Vagina (tissue), 2 donors: ENCODE results near the gene SLFN13. TPM values are rescaled to one million over a fixed set of nuclear protein-coding genes. Genes with fewer than 3 reads are reported as not detected.

Experiments used
- DNase-seq, 2 donors: peaks; one replicate each; pipeline ENCODE4 v3.0.0-alpha.2; 2017; ENCODE audit errors: extremely low spot score in 2 of 2
- H3K27ac ChIP-seq: fragments of 200-600 bp; sonication (generic); one replicate; pipeline ENCODE4 v1.5.1; 2019
- H3K27me3 ChIP-seq: fragments of 200-600 bp; sonication (generic); one replicate; pipeline ENCODE4 v1.5.1; 2019
- H3K36me3 ChIP-seq, 2 donors: fragments of 200-600 bp; sonication (generic); one replicate each; pipeline ENCODE4 v1.5.1; 2017 to 2019
- H3K4me1 ChIP-seq: fragments of 200-600 bp; sonication (generic); one replicate; pipeline ENCODE4 v1.5.1; 2019
- H3K4me3 ChIP-seq, 2 donors: fragments of 200-600 bp; sonication (generic); 1 replicate in 1 of 2; 2 replicates in 1 of 2; pipeline ENCODE4 v1.5.1; 2016 to 2019
- H3K9me3 ChIP-seq: fragments of 200-600 bp; sonication (generic); one replicate; pipeline ENCODE4 v1.5.1; 2019
- POLR2A ChIP-seq, 2 donors: fragments of 450-650 bp; IDR thresholded peaks; one replicate each; pipeline ENCODE4 v1.6.1; 2017; ENCODE audit warnings: antibody characterized with exemption in 2 of 2, mild to moderate bottlenecking in 2 of 2, moderate library complexity in 2 of 2
- POLR2AphosphoS5 ChIP-seq, 2 donors: sonication (generic); formaldehyde crosslinking; IDR thresholded peaks; one replicate each; pipeline ENCODE4 v1.9.0; 2017; ENCODE audit warnings: antibody characterized with exemption in 2 of 2, mild to moderate bottlenecking in 2 of 2, low read depth in 1 of 2; ENCODE audit not compliant: insufficient read depth in 1 of 2
- intact Hi-C: fragments of 100-400 bp; cut with DNase I; formaldehyde crosslinking; loops from one replicate; pipeline ENCODE4 v1.15.1; 2023
- total RNA-seq: library from RNA; depleted of rRNA; stranded (reverse); fragments of >200 nt; gene quantifications from one replicate; pipeline ENCODE4 v1.2.3, GENCODE V29; 2016
- TF ChIP-seq, protein P1 (sequence below), 3 experiments: fragments of 450-650 bp in 2 of 3; fragments of 200-600 bp in 1 of 3; sonication (generic) in 1 of 3; IDR thresholded peaks; one replicate each; pipeline ENCODE4 v1.5.1; 2017 to 2019; ENCODE audit warnings: antibody characterized with exemption in 3 of 3, mild to moderate bottlenecking in 2 of 3, moderate library complexity in 2 of 3

The SLFN13 gene
- total RNA-seq, 1 donor from 2014 or later: 6.9 TPM

DNA sequence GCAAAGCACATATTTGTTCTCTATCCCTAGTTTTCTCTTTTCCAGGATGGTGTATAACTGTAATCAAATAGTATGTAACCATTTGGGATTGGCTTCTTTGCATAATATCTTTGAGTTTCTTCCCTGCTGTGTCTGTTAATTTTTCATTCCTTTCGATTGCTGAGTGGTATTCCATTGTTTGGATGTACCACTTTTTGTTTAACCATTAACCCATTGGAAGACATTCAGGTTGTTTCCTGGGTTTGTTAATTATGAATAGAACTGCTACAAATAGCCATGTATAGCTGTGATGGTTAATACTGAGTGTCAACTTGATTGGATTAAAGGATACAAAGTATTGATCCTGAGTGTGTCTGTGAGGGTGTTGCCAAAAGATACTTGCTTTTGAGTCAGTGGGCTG is 4.6 kb upstream of the SLFN13 start:
- no peaks in the 10 kb centered on the region for H3K27me3 ChIP-seq
- H3K9me3 ChIP-seq: no peaks in the 10 kb centered on the region
- peaks cover 16% of the 10 kb centered on the region for H3K4me1 ChIP-seq
- H3K4me3 ChIP-seq: no peak overlapping the region
- no peak overlapping the region for H3K27ac ChIP-seq
- intact Hi-C loops: no loop called here
- H3K36me3 ChIP-seq: no peaks in the 10 kb centered on the region
- TF ChIP-seq POLR2AphosphoS5 (IDR thresholded peaks at IDR 0.05; ENCODE audit: insufficient read depth in 1 of 2, low read depth in 1 of 2) (no peak), POLR2A (IDR thresholded peaks at IDR 0.05) (no peak)
- TF ChIP-seq, protein P1, sequence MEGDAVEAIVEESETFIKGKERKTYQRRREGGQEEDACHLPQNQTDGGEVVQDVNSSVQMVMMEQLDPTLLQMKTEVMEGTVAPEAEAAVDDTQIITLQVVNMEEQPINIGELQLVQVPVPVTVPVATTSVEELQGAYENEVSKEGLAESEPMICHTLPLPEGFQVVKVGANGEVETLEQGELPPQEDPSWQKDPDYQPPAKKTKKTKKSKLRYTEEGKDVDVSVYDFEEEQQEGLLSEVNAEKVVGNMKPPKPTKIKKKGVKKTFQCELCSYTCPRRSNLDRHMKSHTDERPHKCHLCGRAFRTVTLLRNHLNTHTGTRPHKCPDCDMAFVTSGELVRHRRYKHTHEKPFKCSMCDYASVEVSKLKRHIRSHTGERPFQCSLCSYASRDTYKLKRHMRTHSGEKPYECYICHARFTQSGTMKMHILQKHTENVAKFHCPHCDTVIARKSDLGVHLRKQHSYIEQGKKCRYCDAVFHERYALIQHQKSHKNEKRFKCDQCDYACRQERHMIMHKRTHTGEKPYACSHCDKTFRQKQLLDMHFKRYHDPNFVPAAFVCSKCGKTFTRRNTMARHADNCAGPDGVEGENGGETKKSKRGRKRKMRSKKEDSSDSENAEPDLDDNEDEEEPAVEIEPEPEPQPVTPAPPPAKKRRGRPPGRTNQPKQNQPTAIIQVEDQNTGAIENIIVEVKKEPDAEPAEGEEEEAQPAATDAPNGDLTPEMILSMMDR (IDR thresholded peaks at IDR 0.05): no peak
- no peak for DNase-seq

DNA sequence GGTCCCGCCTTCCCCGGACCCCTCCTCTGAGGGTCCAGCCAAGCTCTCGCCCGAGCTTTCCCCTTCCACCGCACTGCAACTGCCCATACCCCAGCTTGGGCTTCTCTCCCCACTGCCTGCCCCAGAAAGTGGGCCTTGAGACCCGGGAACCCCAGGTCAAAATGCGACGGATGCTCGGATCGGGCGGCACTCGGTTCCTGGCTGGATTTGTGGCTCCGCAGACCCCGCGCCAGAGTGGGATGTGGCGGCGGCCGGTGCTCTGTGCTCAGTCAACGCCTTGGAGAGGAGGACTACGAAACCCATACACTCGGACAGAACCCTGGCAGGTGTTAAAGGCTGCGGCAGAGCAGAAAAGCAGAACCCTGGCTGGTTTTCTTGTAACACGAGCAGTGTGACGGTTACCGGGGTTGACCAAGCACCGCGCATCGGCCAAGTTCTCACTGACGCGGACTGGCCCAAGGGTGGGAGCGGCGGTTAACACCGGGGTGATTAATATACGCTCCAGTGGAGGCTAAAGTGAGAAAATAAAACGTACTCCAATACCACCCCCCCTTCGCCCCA is 885 bp upstream of the SLFN13 start:
- TF ChIP-seq POLR2AphosphoS5 (IDR thresholded peaks at IDR 0.05; ENCODE audit: insufficient read depth in 1 of 2, low read depth in 1 of 2) (no peak), POLR2A (IDR thresholded peaks at IDR 0.05) (no peak)
- TF ChIP-seq, protein P1 (IDR thresholded peaks at IDR 0.05): no peak
- peaks cover 20% of the 10 kb centered on the region for H3K4me1 ChIP-seq
- no peak overlapping the region for H3K27ac ChIP-seq
- H3K36me3 ChIP-seq: no peaks in the 10 kb centered on the region
- intact Hi-C loops: loop anchor here (10.0 kb wide), 1 partner anchor 85 kb away; no protein-coding TSS in a partner anchor
- no peaks in the 10 kb centered on the region for H3K27me3 ChIP-seq
- no peak for DNase-seq
- H3K9me3 ChIP-seq: no peaks in the 10 kb centered on the region
- peak overlapping the region; percentile 35 to 57 for H3K4me3 ChIP-seq

DNA sequence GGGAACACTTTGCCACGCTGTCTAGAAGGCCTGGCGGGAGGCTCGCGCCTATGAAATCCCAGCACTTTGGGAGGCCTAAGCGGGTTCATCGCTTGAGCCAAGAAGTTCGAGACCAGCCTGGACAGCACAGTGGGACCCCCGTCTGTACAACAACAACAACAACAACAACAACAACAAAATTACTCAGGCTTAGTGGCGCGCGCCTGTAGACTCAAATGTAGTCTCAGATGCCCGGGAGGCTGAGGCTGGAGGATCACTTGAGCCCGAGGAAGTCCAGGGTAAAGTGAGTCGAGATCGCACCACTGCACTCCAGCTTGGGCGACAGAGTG is 297 bp upstream of the SLFN13 start:
- intact Hi-C loops: loop anchor here (10.0 kb wide), 1 partner anchor 84 kb away; no protein-coding TSS in a partner anchor
- DNase-seq: no peak
- TF ChIP-seq POLR2AphosphoS5 (IDR thresholded peaks at IDR 0.05; ENCODE audit: insufficient read depth in 1 of 2, low read depth in 1 of 2) (no peak), POLR2A (IDR thresholded peaks at IDR 0.05) (no peak)
- TF ChIP-seq, protein P1 (IDR thresholded peaks at IDR 0.05): no peak
- H3K4me1 ChIP-seq: peaks cover 20% of the 10 kb centered on the region
- peak overlapping the region; percentile 57 to 71 for H3K4me3 ChIP-seq
- no peaks in the 10 kb centered on the region for H3K9me3 ChIP-seq
- H3K36me3 ChIP-seq: no peaks in the 10 kb centered on the region
- no peaks in the 10 kb centered on the region for H3K27me3 ChIP-seq
- no peak overlapping the region for H3K27ac ChIP-seq

DNA sequence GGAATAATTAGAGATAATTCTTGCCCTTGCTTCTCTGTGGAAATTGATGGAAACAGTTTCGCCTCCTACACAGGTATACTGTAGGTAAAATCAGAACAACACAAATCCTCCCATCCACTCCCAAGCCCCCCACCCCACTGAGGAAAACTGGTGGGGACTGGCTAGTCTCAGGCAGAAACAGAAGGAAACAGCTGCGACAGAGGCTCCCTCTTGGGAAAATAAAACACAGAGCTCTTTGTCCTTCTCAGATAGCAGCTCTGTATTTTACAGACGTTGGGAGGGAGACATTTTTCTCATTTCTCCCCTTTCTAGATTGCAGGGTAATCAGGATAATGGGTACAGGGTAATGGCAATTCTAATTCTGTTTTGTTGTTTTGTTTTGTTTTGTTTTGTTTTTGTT is 1.1 kb downstream of the SLFN13 start:
- H3K36me3 ChIP-seq: no peaks in the 10 kb centered on the region
- intact Hi-C loops: loop anchor here (10.0 kb wide), 1 partner anchor 83 kb away; no protein-coding TSS in a partner anchor
- no peak for TF ChIP-seq POLR2A (IDR thresholded peaks at IDR 0.05)
- TF ChIP-seq, protein P1 (IDR thresholded peaks at IDR 0.05): no peak
- TF ChIP-seq POLR2AphosphoS5 (IDR thresholded peaks at IDR 0.05; ENCODE audit: insufficient read depth in 1 of 2, low read depth in 1 of 2): no peak
- no peak for DNase-seq
- no peaks in the 10 kb centered on the region for H3K27me3 ChIP-seq
- H3K27ac ChIP-seq: no peak overlapping the region
- peaks cover 20% of the 10 kb centered on the region for H3K4me1 ChIP-seq
- H3K4me3 ChIP-seq: peak overlapping the region in 1 of 2 donors; percentile 57
- H3K9me3 ChIP-seq: no peaks in the 10 kb centered on the region

DNA sequence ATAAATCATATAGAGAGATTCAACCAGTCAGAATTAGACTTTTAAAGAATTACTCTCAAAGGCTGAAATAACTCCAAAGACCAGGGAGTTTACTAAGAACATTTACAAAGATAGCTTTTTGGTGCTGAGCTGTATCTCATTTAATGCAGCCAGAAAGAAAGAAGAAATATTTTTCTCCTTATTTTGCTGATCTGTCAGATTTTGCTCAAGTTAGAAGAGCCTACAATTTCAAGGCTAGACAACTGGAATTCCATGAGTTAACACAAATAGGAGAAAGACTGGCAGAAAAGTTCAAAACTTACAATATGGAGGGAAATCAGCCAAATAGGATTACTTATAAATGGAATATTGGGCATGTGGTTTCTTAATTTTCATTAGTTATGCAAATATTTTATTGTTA is 10.1 kb downstream of the SLFN13 start:
- H3K27ac ChIP-seq: no peak overlapping the region
- peaks cover 5% of the 10 kb centered on the region for H3K4me1 ChIP-seq
- intact Hi-C loops: no loop called here
- no peak for DNase-seq
- H3K36me3 ChIP-seq: no peaks in the 10 kb centered on the region
- H3K27me3 ChIP-seq: no peaks in the 10 kb centered on the region
- TF ChIP-seq POLR2AphosphoS5 (IDR thresholded peaks at IDR 0.05; ENCODE audit: insufficient read depth in 1 of 2, low read depth in 1 of 2): no peak
- no peaks in the 10 kb centered on the region for H3K9me3 ChIP-seq
- no peak overlapping the region for H3K4me3 ChIP-seq
